DOHH2 (cell line): ENCODE data around the gene GBE1.

ENCODE experiments used
- H3F3A ChIP-seq: fragments of 200-600 bp; sonication (generic), shearing (Covaris generic); 2 replicates; pipeline ENCODE4 v1.6.0; 2016; ENCODE audit warnings: antibody characterized with exemption, mild to moderate bottlenecking; ENCODE audit not compliant: control insufficient read depth, insufficient read depth
- H3K27ac ChIP-seq: fragments of 200-600 bp; sonication (generic); 2 replicates; pipeline ENCODE4 v1.5.1; 2014; ENCODE audit warnings: low read depth, mild to moderate bottlenecking, low read length, moderate library complexity
- H3K27me3 ChIP-seq: fragments of 200-600 bp; sonication (generic); 2 replicates; pipeline ENCODE4 v1.6.1; 2014; ENCODE audit warnings: mild to moderate bottlenecking, low read length, mixed read lengths; ENCODE audit not compliant: control insufficient read depth
- H3K36me3 ChIP-seq: fragments of 200-600 bp; sonication (generic); 2 replicates; pipeline ENCODE4 v1.6.1; 2014; ENCODE audit warnings: mild to moderate bottlenecking, low read length, moderate library complexity, mixed read lengths; ENCODE audit not compliant: control insufficient read depth
- H3K4me1 ChIP-seq: fragments of 200-600 bp; sonication (generic); 2 replicates; pipeline ENCODE4 v1.6.1; 2014; ENCODE audit warnings: mild to moderate bottlenecking, low read length, mixed read lengths; ENCODE audit not compliant: control insufficient read depth
- H3K4me2 ChIP-seq: fragments of 200-600 bp; sonication (generic); 2 replicates; pipeline ENCODE4 v1.6.0; 2014; ENCODE audit warnings: mild to moderate bottlenecking, low read length, moderate library complexity
- H3K4me3 ChIP-seq: fragments of 200-600 bp; sonication (generic); 2 replicates; pipeline ENCODE4 v1.5.1; 2014; ENCODE audit warnings: mild to moderate bottlenecking, low read length, mixed read lengths
- H3K79me2 ChIP-seq: fragments of 200-600 bp; sonication (generic); 2 replicates; pipeline ENCODE4 v1.6.1; 2014; ENCODE audit warnings: mild to moderate bottlenecking, low read length, mixed read lengths; ENCODE audit not compliant: control insufficient read depth
- H3K9me2 ChIP-seq: fragments of 200-600 bp; sonication (generic); replicated peaks from 2 replicates; pipeline ENCODE4 v1.6.1; 2014; ENCODE audit warnings: mild to moderate bottlenecking, low read length, mixed read lengths; ENCODE audit not compliant: control insufficient read depth
- H3K9me3 ChIP-seq: fragments of 200-600 bp; sonication (generic); 2 replicates; pipeline ENCODE4 v1.6.1; 2014; ENCODE audit warnings: antibody characterized with exemption, low read length, mixed read lengths; ENCODE audit not compliant: control insufficient read depth, insufficient read depth
- H4K20me1 ChIP-seq: fragments of 200-600 bp; sonication (generic); 2 replicates; pipeline ENCODE4 v1.6.0; 2014; ENCODE audit warnings: low read depth, mild to moderate bottlenecking, antibody characterized with exemption, low read length, moderate library complexity; ENCODE audit not compliant: control insufficient read depth, insufficient read depth
- EZH2phosphoT487 ChIP-seq: fragments of 200-600 bp; sonication (generic); IDR thresholded peaks from 2 replicates; pipeline ENCODE4 v1.6.1; 2017; ENCODE audit warnings: borderline replicate concordance, mild to moderate bottlenecking, antibody characterized with exemption, low read length, moderate library complexity, mixed read lengths
- TF ChIP-seq, protein P1 (sequence below): fragments of 200-600 bp; sonication (generic); IDR thresholded peaks from one replicate; pipeline ENCODE4 v1.5.1; 2014; ENCODE audit warnings: antibody characterized with exemption, mild to moderate bottlenecking, low read depth, low read length; ENCODE audit not compliant: poor library complexity, severe bottlenecking

Gene GBE1

DNA sequence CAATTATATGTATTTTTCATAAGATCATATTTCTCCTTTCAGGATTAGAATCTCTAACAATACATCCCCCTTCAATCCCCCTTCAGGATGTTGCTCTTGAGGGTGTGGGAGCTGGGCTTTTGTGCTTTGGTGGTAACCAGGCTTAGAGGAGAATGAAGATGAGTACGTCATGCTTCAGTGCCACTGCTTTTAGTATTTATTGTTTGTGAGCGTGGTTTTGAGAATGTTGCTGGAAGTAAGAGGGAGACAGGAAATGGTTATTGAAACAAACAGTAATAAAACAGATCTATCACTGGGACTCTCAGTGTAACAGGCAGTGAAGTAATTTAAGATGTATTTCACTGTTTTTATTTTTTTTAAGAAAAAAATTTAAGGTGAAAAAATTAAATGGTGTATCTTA lies 35.3 kb downstream of the GBE1 start:
- Histone ChIP-seq H3F3A (no peaks in the 10 kb centered on the region), H3K9me3 (no peaks in the 10 kb centered on the region), H3K9me2 (no peaks in the 10 kb centered on the region), H3K36me3 (no peaks in the 10 kb centered on the region), H3K4me3 (no peak overlapping the region), H3K4me2 (no peak overlapping the region), H3K79me2 (no peaks in the 10 kb centered on the region), H3K27ac (no peak overlapping the region), H3K4me1 (peaks cover 7% of the 10 kb centered on the region), H3K27me3 (no peaks in the 10 kb centered on the region), H4K20me1 (no peaks in the 10 kb centered on the region)
- TF ChIP-seq, protein P1, sequence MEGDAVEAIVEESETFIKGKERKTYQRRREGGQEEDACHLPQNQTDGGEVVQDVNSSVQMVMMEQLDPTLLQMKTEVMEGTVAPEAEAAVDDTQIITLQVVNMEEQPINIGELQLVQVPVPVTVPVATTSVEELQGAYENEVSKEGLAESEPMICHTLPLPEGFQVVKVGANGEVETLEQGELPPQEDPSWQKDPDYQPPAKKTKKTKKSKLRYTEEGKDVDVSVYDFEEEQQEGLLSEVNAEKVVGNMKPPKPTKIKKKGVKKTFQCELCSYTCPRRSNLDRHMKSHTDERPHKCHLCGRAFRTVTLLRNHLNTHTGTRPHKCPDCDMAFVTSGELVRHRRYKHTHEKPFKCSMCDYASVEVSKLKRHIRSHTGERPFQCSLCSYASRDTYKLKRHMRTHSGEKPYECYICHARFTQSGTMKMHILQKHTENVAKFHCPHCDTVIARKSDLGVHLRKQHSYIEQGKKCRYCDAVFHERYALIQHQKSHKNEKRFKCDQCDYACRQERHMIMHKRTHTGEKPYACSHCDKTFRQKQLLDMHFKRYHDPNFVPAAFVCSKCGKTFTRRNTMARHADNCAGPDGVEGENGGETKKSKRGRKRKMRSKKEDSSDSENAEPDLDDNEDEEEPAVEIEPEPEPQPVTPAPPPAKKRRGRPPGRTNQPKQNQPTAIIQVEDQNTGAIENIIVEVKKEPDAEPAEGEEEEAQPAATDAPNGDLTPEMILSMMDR: no peak
- no peak for TF ChIP-seq EZH2phosphoT487

DNA sequence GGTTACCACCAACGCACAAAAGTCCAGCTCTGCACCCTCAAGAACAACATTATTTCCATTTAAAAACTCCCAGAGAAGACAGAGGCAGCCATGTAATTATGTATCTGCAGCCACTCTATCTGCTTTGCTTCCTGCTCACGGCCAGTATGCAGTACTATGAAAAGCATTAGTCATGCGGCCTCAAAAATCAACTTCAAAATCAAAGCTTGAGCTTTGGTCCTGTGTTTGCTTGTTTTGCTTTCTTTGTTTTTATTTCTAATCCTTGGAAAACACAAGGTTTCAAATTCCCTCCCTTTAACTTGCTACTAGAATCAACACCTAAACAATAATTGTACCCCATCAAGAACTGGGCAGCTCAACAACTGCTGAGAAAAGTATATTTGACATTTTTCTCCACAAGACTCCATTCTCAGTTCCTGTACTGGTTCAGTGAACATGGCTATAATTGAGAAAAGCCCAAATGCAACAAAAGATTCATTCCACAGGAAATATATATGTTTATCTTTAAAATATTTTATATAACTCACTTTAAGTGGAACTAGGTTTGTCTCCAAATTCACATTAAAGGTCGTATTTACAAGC lies 37.6 kb downstream of the GBE1 start:
- H3K9me3 ChIP-seq: no peaks in the 10 kb centered on the region
- no peak overlapping the region for H3K4me3 ChIP-seq
- H3K4me2 ChIP-seq: no peak overlapping the region
- H3K27ac ChIP-seq: no peak overlapping the region
- H3K79me2 ChIP-seq: no peaks in the 10 kb centered on the region
- H3K27me3 ChIP-seq: no peaks in the 10 kb centered on the region
- TF ChIP-seq EZH2phosphoT487: no peak
- TF ChIP-seq, protein P1: no peak
- no peaks in the 10 kb centered on the region for H3F3A ChIP-seq
- no peaks in the 10 kb centered on the region for H4K20me1 ChIP-seq
- peaks cover 7% of the 10 kb centered on the region for H3K4me1 ChIP-seq
- no peaks in the 10 kb centered on the region for H3K9me2 ChIP-seq
- H3K36me3 ChIP-seq: no peaks in the 10 kb centered on the region

DNA sequence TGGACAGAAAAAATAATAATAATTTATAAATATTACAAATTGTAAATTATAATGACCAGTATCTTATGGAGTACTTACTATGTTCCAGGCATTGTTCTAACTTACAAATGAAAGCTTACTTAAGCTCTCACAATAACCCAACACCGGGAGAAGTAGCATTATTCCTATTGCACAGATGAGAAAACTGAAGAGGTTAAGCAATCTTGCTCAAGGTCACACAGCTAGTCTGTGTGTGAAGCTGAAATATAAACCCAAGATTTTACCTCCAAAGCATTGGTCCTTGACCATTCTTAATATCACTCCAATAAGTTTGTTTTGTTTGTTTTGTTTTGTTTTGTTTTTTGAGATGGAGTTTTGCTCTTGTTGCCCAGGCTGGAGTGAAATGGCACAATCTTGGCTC lies 43.1 kb downstream of the GBE1 start:
- H3K4me2 ChIP-seq: no peak overlapping the region
- no peaks in the 10 kb centered on the region for H3K79me2 ChIP-seq
- no peaks in the 10 kb centered on the region for H4K20me1 ChIP-seq
- no peaks in the 10 kb centered on the region for H3K27me3 ChIP-seq
- H3F3A ChIP-seq: no peaks in the 10 kb centered on the region
- TF ChIP-seq, protein P1: no peak
- no peak for TF ChIP-seq EZH2phosphoT487
- no peaks in the 10 kb centered on the region for H3K9me3 ChIP-seq
- no peak overlapping the region for H3K27ac ChIP-seq
- H3K9me2 ChIP-seq: no peaks in the 10 kb centered on the region
- no peaks in the 10 kb centered on the region for H3K4me1 ChIP-seq
- no peak overlapping the region for H3K4me3 ChIP-seq
- no peaks in the 10 kb centered on the region for H3K36me3 ChIP-seq
